Immature natural killer cell (primary cell): Measurements from ENCODE around the gene SEPTIN10. TPM values are rescaled to one million over a fixed set of nuclear protein-coding genes. Genes with fewer than 3 reads are reported as not detected.

Experiments used
- polyA plus RNA-seq, 3 donors: library from polyadenylated mRNA; unstranded; fragments of 300-500 nt; fragmentation: Illumina TruSeq; gene quantifications; one replicate each; pipeline ENCODE4 v1.2.3, GENCODE V29; 2021

Gene SEPTIN10
- polyA plus RNA-seq, 3 donors from 2014 or later = not detected

Other genes with a start within 250 kb of the SEPTIN10 start
- gene SOWAHC, start 398 bp upstream of the SEPTIN10 start, polyA plus RNA-seq = under 1 TPM in 1 of 3 donors, not detected in 2; 0.18 TPM
- gene RGPD5, start 180.3 kb upstream of the SEPTIN10 start, polyA plus RNA-seq = 1 to 10 TPM in 2 of 3 donors, under 1 TPM in 1; 0.84 to 4.2 (median 1.5) TPM